ENCODE data around the gene RPS18. TPM values are rescaled to one million over a fixed set of nuclear protein-coding genes. Genes with fewer than 3 reads are reported as not detected.
A peak's percentile ranks its signal among the peaks of the same experiment; 100 is the strongest.

RPS18 gene
- polyA plus RNA-seq, 3 donors, result 3,032 to 3,633 (median 3,084) TPM

- DNase-seq, result peak; percentile 93
These were observed 27.5 kb downstream of the RPS18 start for GRCh38 chr6:33299237-33299944.

- DNase-seq, result no peak
These were observed 30.0 kb downstream of the RPS18 start for GRCh38 chr6:33301877-33302276.

GRCh38 chr6:33304216-33304615 is 32.3 kb downstream of the RPS18 start:
- no peak for DNase-seq

- no peak for DNase-seq
These were observed 33.2 kb downstream of the RPS18 start for GRCh38 chr6:33305052-33305451.

- DNase-seq, result no peak
These were observed 34.5 kb downstream of the RPS18 start for GRCh38 chr6:33306356-33306755.

GRCh38 chr6:33312361-33313104 is 40.7 kb downstream of the RPS18 start:
- peak; percentile 57 for DNase-seq

GRCh38 chr6:33313105-33313708 is 41.3 kb downstream of the RPS18 start:
- DNase-seq, result peak; percentile 35

- DNase-seq, result peak; percentile 66
These were observed 42.0 kb downstream of the RPS18 start, which contains the start of gene TAPBP for GRCh38 chr6:33313709-33314514. TAPBP (minus strand) TSS chr6:33314078; CDS start chr6:33314041, 37 bp downstream.

- peak; percentile 70 for DNase-seq
These were observed 42.7 kb downstream of the RPS18 start for GRCh38 chr6:33314515-33314942.

- no peak for DNase-seq
These were observed 43.3 kb downstream of the RPS18 start for GRCh38 chr6:33314943-33315792.

GRCh38 chr6:33315793-33316602 is 44.1 kb downstream of the RPS18 start:
- no peak for DNase-seq

GRCh38 chr6:33316603-33317418 is 44.9 kb downstream of the RPS18 start:
- no peak for DNase-seq

GRCh38 chr6:33317419-33317668 is 45.5 kb downstream of the RPS18 start:
- no peak for DNase-seq

- DNase-seq, result peak; percentile 100
These were observed 46.0 kb downstream of the RPS18 start, which contains the start of gene ZBTB22 for GRCh38 chr6:33317669-33318425. ZBTB22 (minus strand) TSS chr6:33317744; CDS start chr6:33316916, 828 bp downstream.

GRCh38 chr6:33318426-33319073 is 46.7 kb downstream of the RPS18 start:
- no peak for DNase-seq

GRCh38 chr6:33319939-33320314 is 48.1 kb downstream of the RPS18 start:
- DNase-seq, result no peak

- DNase-seq, result no peak
These were observed 48.7 kb downstream of the RPS18 start for GRCh38 chr6:33320315-33321181.
